Measurements from ENCODE around the gene PLD5.
"Not testable (repeated sequence)": the region's sequence is repeated elsewhere in the genome, so short reads cannot be mapped to it uniquely, and the experiment has no call there.

The PLD5 gene

DNA sequence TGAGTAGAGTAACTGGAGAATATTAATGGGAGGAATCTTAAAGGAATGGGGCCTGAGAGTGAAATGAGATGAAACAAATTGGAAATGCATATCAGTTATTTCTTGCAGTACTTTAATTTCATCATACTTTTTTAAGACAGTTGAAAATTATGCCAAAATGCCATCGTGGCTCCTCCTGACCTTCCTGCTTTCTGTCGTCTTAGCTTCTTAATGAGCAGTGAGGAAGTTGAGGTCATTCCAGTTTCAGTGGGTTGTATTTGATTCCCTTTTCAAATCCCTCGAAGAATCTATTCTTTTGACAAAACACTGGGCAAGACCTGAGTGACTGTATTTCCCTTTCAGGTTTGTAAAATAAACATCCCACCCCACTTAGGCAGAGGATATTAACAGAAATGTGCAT is 390.7 kb downstream of the PLD5 start:
- DNase-seq = no peak

DNA sequence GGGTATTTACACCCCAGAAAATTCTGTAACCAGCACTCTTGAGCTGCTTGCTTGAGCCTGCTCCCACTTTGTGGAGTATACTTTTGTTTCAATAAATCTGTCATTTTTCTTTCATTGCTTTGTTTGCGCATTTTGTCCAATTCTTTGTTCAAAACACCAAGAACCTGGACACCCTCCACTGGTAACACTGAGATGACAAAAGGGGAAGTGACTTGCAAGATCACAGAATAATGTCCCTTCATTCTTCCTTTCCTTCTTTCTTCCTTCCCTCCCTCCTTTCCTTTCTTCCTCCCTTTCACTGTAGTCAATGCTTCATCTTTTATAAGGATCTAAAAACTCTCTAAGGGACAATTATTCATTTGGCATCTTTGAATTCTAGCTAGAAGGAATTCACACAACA is 391.1 kb downstream of the PLD5 start:
- DNase-seq = no peak

DNA sequence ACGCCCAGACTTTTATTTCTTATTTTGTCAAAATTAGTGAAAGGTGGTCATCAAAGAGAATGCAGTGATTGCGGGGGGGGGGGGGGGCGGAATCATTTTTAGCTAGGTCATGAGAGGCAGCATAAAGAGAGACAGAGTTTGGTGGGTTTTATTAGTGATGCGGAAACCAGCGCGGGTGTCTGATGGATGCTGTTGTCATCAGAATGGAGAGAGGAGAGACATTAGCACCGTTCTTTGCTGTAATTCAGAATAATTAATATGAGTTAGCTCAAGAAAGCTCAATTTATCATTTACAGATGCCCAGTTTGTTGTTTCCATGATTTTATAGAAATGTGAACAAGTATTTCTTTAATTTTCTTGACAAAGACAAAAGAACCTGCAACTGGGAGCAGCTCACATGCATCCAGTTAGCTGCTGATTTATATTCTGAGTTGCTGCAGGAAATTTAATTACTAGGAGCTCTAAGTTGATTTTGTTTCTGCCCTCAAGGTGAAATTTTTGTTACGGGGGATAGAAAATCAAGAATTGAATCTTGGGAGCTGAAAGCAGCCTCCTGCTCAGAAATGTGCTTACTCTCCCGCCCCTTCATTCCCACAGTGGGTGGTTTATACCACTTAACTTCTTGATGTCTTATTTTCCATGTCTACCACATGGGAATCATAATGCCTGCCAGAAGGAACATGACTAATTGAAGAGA is 392.2 kb downstream of the PLD5 start:
- no peak for DNase-seq

DNA sequence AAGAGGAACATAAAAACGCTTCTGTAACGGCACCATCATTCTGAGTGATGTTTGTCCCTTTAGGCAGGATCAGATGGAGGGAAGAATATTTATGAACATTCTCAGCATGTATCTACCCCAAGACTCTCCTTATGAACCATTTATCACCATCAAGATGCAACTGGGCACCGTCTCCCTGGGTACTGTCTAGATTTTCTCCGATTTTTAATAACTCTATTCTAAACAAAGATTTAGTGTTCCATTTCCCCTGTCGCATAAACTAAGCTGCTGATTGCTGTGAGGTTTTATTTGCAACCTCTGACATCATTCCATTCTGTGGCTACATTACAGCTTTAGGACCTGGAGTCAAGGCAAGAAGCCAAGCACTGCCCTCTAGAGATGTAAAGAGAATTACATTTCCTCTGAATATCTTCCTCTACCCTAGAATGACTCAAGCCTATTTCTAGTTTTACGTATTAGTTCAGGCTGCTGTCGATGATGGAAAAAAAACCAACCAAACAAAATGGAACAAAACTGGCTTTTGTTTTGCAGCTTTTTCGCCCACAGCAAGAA is 395.5 kb downstream of the PLD5 start:
- DNase-seq = peak; percentile 14

DNA sequence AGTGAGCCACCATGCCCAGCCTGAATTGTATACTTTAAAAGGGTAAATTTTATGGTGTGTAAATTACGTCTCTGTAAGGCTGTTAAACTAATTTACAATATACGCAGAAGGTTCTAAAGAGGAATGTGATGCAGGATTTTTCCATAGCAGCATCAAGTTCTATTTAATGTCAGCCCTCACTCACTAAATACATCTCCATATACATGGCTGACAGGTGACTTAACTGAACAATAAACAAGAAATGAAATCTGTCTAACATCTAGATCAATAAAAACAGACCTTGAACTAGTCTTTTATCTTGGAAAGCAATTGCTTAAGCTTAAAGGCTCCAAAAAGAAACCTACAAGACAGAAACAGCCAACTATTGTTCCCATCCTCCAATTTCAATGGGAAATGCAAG is 404.1 kb downstream of the PLD5 start:
- DNase-seq = no peak

DNA sequence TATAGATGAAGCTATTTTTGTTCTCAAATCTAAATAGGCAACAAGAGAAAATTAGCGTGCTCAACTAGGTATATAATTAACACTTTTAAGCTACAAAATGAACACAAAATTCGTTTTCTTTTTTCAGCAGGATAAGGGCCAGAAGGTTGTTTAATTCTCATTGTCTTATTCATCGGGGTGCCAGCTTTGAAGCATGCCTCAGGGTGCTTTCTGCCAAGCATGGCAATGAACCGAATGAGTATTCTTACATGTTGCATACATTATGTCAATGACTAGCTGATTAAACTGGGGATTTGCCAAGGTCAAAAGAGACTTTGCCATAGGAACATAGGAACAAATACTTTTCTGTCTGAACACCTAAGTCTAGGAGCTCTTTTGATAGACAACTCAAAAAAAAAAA is 423.6 kb downstream of the PLD5 start:
- DNase-seq = no peak

DNA sequence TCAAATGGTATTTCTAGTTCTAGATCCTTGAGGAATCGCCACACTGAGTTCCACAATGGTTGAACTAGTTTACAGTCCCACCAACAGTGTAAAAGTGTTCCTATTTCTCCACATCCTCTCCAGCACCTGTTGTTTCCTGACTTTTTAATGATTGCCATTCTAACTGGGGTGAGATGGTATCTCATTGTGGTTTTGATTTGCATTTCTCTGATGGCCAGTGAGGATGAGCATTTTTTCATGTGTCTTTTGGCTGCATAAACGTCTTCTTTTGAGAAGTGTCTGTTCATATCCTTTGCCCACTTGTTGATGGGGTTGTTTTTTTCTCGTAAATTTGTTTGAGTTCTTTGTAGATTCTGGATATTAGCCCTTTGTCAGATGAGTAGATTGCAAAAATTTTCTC is 427.2 kb downstream of the PLD5 start:
- not testable (repeated sequence) for DNase-seq

DNA sequence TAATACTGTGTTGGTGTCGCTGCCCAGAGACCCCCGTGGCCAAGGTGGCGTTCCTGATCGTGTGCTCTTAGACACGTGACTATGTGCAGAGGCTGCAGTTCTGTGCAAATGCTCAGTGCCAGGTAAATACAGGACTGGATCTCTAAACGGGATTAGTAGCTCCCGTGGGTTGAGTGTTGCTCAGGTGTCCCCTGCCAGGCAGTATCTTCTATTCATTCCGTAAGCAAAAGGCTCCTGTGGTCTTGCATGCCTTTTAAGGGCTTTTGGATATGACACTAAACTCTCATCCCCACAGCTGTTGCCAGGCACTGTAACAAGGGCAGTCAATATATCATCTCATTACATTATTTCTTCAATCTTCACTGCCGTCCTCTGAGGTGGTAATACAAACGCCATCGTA is 431.4 kb downstream of the PLD5 start:
- DNase-seq = no peak

DNA sequence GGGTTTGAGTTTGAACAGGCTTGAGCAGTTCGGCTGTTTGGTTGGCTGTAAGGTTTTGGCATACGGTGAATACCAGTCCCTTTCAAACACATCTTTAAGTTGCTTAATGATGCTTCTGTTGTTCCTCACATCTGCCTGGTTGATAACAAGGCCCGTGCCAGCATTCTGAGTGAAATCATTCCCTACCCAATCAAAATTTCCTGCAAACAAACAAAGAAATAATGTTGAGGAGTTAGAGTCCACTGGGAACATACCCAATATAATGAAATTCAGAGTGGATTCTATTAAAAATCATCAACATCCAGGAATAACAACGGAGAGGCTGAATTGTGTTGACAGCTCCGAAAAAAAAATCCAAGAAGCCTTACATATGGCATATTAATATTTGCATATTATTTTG is 434.6 kb downstream of the PLD5 start:
- DNase-seq = no peak

DNA sequence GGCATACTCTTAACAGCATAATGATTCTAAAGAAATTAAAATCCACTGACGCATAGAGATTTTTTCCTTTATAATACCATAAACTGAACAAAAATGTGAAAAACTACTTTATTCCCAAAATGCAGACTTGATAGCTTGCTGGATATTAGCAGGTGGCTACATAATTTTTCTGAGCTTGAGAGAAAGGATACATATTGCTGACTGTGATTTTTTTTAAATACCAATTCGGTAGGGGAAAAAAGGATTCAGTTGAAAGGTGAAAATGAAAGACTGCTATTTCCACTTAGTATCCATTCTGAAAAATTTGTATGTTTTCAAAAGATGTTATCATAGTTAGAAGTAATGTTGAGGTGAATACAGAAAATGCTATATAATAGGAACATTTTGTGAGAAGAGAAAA is 435.6 kb downstream of the PLD5 start:
- no peak for DNase-seq

DNA sequence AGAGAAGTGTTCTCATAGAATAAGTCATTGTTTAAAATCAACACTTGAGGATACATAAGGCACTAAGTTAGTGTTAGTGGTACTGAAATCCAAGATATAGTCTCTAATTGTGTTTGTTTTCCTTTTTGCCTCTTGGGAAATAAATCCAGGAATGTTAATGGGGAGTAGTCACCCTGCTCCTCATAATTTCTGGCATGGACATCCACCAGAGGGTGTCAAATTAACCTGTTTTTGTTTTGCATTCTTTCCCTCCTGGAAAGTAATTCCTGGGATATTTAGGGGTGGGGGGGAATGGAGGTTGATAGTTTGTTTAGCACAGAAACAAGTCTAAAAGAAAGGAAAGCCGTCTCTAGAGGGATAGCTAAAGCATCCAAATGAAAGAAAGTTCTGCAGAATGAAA is 437.8 kb downstream of the PLD5 start:
- no peak for DNase-seq

DNA sequence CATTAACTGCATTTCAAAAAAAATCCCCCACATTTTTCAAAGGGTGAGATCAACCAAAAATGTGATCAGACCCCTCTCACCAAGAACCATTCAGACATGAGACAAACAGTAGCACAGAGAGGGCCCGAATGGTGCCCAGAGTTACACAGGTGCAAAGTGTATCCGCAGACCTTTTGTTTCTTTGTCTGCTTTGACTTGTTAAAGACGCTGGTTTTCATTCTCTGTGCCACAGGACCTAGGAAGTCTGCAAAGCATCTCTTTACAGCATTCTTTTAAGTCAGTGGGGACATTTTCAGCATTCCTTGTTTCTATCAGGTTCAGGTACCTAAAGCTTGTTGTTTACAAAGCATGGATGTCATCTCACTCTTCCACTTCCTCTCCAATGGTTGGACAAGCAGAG is 438.4 kb downstream of the PLD5 start:
- no peak for DNase-seq

DNA sequence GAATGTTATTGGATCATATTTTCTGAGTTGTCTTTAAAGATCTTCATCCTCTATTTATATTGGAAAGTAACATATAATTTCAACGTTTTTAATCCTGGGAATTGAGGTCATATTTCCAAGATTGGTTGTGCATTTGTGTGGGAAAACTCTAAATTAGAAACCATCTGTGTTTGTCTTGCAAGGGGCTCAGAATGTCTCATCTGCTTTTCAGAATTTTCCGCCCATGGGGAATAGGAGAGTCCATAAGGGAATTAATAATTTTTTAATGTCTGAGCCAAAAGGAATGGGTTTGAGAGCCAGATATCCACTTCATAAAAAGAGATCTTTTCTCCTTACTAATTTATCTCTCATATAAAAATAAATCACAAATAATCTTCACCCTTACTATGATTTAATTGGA is 440.8 kb downstream of the PLD5 start:
- no peak for DNase-seq

DNA sequence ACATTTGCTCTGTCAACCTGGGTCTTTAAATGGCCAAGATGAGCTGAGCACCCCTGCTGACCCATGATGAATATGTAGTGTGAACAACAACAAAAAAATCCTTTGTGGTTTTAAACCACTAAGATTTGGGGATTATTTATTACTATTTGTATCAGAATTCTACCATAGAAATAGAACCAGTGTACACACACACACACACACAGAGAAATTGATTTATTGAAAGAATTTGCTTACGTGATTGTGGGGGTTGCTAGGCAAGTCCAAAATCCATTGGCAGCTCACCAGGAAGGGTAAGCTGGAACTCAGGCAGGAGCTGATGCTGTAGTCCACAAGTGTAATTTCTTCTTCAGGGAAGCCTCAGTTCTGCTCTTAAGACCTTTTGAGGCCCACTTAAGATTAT is 443.1 kb downstream of the PLD5 start:
- DNase-seq = no peak

DNA sequence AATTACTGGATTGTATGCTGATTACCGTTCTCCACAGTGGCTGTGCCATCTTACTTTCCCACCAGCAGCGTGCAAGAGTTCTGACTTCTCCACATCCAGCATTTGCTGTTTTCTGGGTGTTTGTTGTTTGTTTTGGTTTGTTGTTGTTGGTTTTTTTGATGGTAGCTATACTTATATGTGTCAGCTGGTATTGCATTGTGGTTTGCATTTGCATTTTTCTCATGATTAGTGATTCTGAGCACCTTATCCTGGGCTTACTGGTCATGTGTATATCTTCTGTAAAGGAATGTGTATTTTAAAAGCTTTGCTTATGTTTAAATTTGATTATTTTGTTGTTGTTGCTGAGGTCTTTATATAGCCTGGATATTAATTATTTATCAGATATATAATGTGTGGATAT is 458.7 kb downstream of the PLD5 start:
- no peak for DNase-seq

DNA sequence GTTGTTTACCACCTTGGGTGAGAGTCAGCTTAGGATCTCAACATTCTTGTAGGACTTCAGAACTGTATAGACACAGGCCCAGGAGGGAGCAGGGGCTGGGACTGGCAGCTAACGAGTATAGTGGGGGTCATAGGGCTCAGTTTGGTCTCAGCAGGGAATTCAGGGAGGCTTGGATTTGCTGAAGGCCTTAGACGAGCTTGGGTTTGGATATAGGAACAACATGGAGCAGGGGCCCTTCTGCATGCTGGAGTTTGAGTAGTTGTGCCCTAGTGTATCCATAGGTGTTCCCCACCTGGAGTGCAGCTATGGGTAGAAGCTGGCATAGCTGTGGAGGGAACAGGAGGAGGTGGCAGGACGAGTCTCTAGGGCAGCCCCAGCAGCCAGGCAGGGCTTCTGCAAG is 462.2 kb downstream of the PLD5 start:
- DNase-seq = no peak

DNA sequence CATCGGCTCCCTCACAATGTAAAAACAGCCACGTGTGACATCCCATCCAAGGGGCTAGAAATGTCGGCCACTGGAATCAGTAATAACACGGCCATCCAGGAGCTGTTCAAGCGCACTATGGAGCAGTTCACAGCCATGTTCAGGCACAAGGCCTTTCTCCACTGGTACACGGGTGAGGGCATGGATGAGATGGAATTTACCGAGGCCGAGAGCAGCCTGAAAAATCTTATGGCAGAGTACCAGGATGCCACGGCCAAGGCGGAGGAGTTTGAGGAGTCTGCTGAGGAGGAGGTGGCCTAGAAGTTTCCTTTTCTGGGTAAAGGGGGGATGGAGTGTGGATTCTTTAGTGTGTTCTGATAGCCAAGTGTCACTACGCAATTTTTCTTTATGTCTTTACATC is 464.5 kb downstream of the PLD5 start:
- DNase-seq = no peak

DNA sequence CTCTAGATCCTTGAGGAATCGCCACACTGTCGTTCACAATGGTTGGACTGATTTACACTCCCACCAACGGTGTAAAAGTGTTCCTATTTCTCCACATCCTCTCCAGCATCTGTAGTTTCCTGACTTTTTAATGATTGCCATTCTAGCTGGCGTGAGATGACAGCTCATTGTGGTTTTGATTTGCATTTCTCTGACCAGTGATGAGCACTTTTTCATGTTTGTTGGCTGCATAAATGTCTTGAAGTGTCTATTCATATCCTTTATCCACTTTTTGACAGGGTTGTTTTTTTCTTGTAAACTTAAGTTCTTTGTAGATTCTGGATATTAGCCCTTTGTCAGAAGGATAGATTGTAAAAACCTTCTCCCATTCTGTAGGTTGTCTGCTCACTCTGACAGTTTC is 465.9 kb downstream of the PLD5 start:
- DNase-seq = not testable (repeated sequence)

DNA sequence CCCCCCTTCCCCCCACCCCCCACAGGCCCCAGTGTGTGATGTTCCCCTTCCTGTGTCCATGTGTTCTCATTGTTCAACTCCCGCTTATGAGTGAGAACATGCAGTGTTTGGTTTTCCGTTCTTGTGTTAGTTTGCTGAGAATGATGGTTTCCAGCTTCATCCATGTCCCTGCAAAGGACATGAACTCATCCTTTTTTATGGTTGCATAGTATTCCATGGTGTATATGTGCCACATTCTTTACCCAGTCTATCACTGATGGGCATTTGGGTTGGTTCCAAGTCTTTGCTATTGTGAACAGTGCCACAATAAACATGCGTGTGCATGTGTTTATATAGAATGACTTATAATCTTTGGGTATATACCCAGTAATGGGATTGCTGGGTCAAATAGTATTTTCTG is 466.3 kb downstream of the PLD5 start:
- DNase-seq = not testable (repeated sequence)

DNA sequence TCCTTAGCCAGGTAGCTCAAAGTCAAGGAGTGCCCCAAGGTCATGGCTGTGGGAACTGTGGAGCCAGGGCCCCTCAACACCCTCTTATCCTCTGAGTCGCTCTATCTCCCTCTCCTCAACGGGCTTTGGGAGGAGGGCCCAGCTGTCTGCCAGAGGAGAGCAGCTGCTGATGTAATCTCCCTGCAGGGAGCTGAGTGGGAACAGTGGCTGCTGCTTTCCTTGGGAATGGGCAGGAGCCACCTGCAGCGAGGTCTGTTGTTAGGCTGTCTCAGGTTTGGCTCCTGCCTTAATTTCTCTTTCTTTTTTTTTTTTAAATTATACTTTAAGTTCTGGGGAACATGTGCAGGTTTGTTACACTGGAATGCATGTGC is 466.8 kb downstream of the PLD5 start:
- DNase-seq = no peak

DNA sequence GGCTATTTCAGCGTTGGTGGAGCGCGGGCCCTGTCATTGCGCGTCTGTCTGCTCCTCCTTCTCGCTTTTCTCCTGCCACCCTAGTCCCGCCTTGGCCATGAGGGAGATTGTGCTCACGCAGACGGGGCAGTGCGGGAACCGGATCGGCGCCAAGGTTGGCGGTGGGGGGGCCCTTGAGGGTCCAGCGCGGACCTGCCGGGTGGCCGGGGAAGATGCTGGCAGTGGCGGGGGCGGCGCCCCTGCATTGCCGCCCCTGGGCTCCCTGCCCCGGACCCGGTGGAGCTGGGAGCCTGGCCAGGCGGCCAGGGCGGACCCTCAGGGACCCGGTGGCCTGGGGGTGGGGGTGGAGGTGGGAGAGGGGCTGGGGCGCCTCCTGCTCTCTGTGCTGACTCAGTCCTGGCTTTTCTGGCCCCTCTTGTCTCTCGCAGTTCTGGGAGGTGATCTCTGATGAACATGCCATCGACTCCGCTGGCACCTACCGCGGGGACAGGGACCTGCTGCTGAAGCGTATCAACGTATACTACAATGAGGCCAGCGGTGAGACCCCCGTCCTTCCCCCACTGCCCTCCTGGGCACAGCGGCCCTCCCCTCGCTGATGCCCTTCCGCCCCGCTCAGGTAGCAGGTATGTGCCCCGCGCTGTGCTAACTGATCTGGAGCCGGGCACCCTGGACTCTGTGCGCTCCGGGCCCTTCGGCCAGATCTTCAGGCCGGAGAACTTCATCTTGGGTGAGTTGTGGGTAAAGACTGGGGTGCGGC is 467.3 kb downstream of the PLD5 start:
- no peak for DNase-seq

DNA sequence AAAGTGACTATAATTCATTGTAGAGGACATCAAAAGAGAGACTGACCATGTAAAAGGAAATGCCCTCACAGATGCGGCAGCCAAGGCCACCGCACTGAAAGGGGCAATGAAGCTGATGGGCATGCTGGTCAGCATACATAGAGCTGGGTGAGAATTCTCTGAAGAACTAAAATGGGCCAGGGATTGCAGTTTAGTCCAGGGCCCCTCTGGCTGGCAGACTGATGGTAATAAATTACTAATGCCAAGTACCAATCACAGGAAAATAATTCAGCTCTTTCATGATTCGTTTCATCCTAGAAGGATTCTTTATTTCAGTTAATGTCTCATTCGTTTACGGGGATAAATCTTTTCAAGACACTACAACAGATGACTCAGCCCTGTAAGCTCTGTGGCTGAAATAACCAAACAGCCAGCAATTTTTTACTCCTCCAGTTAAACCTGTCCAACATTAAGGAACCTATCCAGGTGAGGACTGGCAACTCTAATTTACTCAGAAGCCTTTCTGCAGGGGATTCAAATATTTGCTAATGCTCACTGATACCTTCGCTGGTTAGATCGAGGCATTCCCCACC is 468.7 kb downstream of the PLD5 start:
- no peak for DNase-seq

DNA sequence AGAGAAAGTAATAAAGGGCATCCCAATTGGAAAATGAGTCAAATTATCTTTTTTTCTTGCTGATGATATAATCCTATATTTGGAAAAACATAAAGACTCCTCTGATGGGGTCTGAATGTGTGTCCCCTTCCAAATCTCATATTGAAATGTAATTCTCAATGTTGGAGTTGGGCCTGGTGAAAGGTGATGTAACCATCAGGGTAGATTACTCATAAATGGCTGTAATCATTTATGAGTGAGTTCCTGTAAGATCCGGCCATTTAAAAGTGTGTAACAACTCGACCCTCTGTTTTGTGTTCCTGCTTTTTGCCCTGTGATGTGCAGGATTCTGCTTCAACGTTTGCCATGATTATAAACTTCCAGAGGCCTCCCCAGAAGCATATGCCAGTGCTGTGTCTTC is 481.3 kb downstream of the PLD5 start:
- DNase-seq = no peak

DNA sequence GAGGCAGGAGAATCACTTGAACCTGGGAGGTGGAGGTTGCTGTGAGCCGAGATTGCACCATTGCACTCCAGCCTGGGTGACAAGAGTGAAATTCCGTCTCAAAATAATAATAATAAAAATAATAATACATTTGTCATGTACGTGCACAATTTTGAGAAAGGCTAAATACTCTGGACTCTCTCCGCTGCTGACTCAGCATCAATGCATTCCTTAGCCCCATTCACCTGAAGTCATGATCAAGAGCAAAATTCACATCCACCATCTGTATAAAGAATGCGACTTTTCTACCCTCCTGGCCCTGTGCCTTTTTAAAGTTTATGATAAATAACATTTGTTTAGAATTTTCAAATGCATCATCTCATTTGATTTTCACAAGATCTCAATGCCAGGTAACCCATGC is 490.1 kb downstream of the PLD5 start:
- no peak for DNase-seq

Measured in SHP77 treated with DMSO at 0.1 percent for 48 hours (cell line).